HepG2 (cell line): ENCODE results near the gene AMIGO3. TPM values are rescaled to one million over a fixed set of nuclear protein-coding genes. Genes with fewer than 3 reads are reported as not detected.
A peak's percentile ranks its signal among the peaks of the same experiment; 100 is the strongest.

Experiments
- ERF ChIP-seq: IDR thresholded peaks from 2 replicates; pipeline ENCODE4 v1.6.1; 2018; ENCODE audit warnings: missing biosample characterization, missing genetic modification reagents
- FOXP1 ChIP-seq, 2 experiments: fragments of 450-650 bp in 1 of 2; IDR thresholded peaks; 2 replicates each; pipeline ENCODE4 v1.6.1; 2017 to 2018; ENCODE audit warnings: antibody characterized with exemption in 1 of 2
- HDAC1 ChIP-seq: sonication (generic); formaldehyde crosslinking; IDR thresholded peaks from 2 replicates; pipeline ENCODE4 v1.5.1; 2020; ENCODE audit warnings: mild to moderate bottlenecking, missing genetic modification reagents
- HMG20B ChIP-seq: conservative IDR thresholded peaks from 2 replicates; pipeline ENCODE4 v1.6.1; 2016; ENCODE audit warnings: missing genetic modification reagents, missing compliant biosample characterization
- IRF2 ChIP-seq: IDR thresholded peaks from 2 replicates; pipeline ENCODE4 v1.6.1; 2018; ENCODE audit warnings: missing genetic modification reagents, missing compliant biosample characterization
- NCOA2 ChIP-seq: sonication (generic); formaldehyde crosslinking; IDR thresholded peaks from 2 replicates; pipeline ENCODE4 v1.8.0; 2022; ENCODE audit warnings: inconsistent platforms
- SALL1 ChIP-seq: sonication (generic); formaldehyde crosslinking; IDR thresholded peaks from 2 replicates; pipeline ENCODE4 v1.8.0; 2022; ENCODE audit warnings: mild to moderate bottlenecking, missing genetic modification reagents
- SKI ChIP-seq: fragments of 450-650 bp; IDR thresholded peaks from one replicate; pipeline ENCODE4 v1.6.1; 2018; ENCODE audit warnings: mild to moderate bottlenecking; ENCODE audit not compliant: partially characterized antibody
- SOX13 ChIP-seq, 3 experiments: fragments of 450-650 bp in 1 of 3; sonication (generic) in 1 of 3; formaldehyde crosslinking in 1 of 3; IDR thresholded peaks in 2 of 3; conservative IDR thresholded peaks in 1 of 3; 2 replicates each; pipeline versions ENCODE4 v1.5.0 to v1.6.1; 2016 to 2020; ENCODE audit warnings: antibody characterized with exemption in 1 of 3, mild to moderate bottlenecking in 1 of 3, missing compliant biosample characterization in 1 of 3, missing genetic modification reagents in 1 of 3, moderate library complexity in 1 of 3
- TARDBP ChIP-seq: sonication (generic); formaldehyde crosslinking; IDR thresholded peaks from 2 replicates; pipeline ENCODE4 v1.8.0; 2022; ENCODE audit warnings: mild to moderate bottlenecking, missing genetic modification reagents
- TBX2 ChIP-seq: sonication (generic); formaldehyde crosslinking; IDR thresholded peaks from 2 replicates; pipeline ENCODE4 v1.5.0; 2020; ENCODE audit warnings: missing genetic modification reagents, mild to moderate bottlenecking, borderline replicate concordance
- UBTF ChIP-seq: sonication (generic); formaldehyde crosslinking; IDR thresholded peaks from 2 replicates; pipeline ENCODE4 v1.4.0; 2020; ENCODE audit warnings: mild to moderate bottlenecking, missing genetic modification reagents
- ZNF121 ChIP-seq: sonication (generic); formaldehyde crosslinking; IDR thresholded peaks from 2 replicates; pipeline ENCODE4 v1.5.0; 2020; ENCODE audit warnings: mild to moderate bottlenecking, missing genetic modification reagents
- ZNF430 ChIP-seq: sonication (generic); formaldehyde crosslinking; IDR thresholded peaks from 2 replicates; pipeline ENCODE4 v1.9.0; 2021; ENCODE audit warnings: mild to moderate bottlenecking, missing genetic modification reagents
- ZNF558 ChIP-seq: sonication (generic); formaldehyde crosslinking; IDR thresholded peaks from 2 replicates; pipeline ENCODE4 v1.9.0; 2022; ENCODE audit warnings: mild to moderate bottlenecking, missing genetic modification reagents, borderline replicate concordance
- ZNF609 ChIP-seq: sonication (generic); formaldehyde crosslinking; IDR thresholded peaks from 2 replicates; pipeline ENCODE4 v1.4.0; 2020; ENCODE audit warnings: mild to moderate bottlenecking, missing genetic modification reagents, borderline replicate concordance
- ZNF639 ChIP-seq: conservative IDR thresholded peaks from 2 replicates; pipeline ENCODE4 v1.6.1; 2018; ENCODE audit warnings: missing genetic modification reagents
- ZNF878 ChIP-seq: sonication (generic); formaldehyde crosslinking; IDR thresholded peaks from 2 replicates; pipeline ENCODE4 v1.8.1; 2023; ENCODE audit warnings: mild to moderate bottlenecking, missing genetic modification reagents, moderate library complexity
- polyA plus RNA-seq, 8 experiments: library from polyadenylated mRNA; depleted of rRNA in 3 of 8; stranded (reverse) in 7 of 8; unstranded in 1 of 8; fragments of >200 nt; fragmentation: Illumina TruSeq in 4 of 8; extraction: Trizol in 4 of 8; gene quantifications; 2 replicates each; pipeline versions ENCODE4 v1.2.1 to v1.2.3, GENCODE V29; 2011 to 2016; ENCODE audit warnings: low read depth in 4 of 8, missing spikeins in 1 of 8, mixed read lengths in 1 of 8; ENCODE audit not compliant: insufficient read depth in 1 of 8
- total RNA-seq, 5 experiments: library from RNA; depleted of rRNA; stranded (reverse); fragments of >200 nt; fragmentation: Illumina TruSeq; extraction: Trizol; gene quantifications; 2 replicates each; pipeline ENCODE4 v1.2.3, GENCODE V29; 2016; ENCODE audit warnings: low read depth in 1 of 5
- TF ChIP-seq, protein P1 (sequence below): sonication (generic); formaldehyde crosslinking; IDR thresholded peaks from 2 replicates; pipeline ENCODE4 v1.8.0; 2023; ENCODE audit warnings: mild to moderate bottlenecking, missing genetic modification reagents
- TF ChIP-seq, protein P2 (sequence below): sonication (generic); formaldehyde crosslinking; IDR thresholded peaks from 2 replicates; pipeline ENCODE4 v1.4.0; 2020; ENCODE audit warnings: missing genetic modification reagents; ENCODE audit errors: not compliant biosample characterization

The AMIGO3 gene
- total and polyA plus RNA-seq, 2 of the 13 experiments (the other 11 are each of a cell fraction or from before 2014, with no cell fraction given): 0.35 TPM; not detected in 1

DNA sequence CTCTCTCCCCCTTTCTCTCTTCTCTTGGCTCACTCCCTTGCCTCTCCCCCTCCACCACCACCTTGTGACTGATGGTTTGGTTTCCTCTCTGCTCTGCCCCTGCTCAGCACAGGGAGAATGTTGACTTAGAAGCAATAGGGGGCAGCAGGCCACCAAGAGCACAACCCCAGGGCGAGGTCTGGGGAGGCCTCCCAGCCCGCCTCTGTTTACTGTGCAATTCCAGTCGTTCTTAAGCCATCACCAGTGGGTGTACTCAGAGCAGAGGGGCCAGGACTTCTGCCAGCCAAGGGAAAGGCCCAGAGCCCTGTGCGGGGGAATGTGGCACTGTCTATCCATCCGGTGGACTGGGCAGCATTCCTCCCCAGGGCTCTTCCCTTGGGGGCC, 51.1 kb downstream of the AMIGO3 start (continued):
- TF ChIP-seq UBTF (CRISPR knock-in tag) (peak; percentile 72), ZNF878 (CRISPR knock-in tag) (peak; percentile 39; the same call in 1 of the 2 replicates), ZNF609 (CRISPR knock-in tag) (peak; percentile 87; the same call in 1 of the 2 replicates), NCOA2 (CRISPR knock-in tag) (peak; percentile 79), TBX2 (peak; percentile 76), TARDBP (CRISPR knock-in tag) (peak; percentile 79), SALL1 (CRISPR knock-in tag) (peak; percentile 91), HDAC1 (CRISPR knock-in tag) (peak; percentile 86), SKI (peak; percentile 44), ZNF639 (CRISPR knock-in tag) (no peak), SOX13 (IDR thresholded peaks at IDR 0.05) (no peak), SOX13 (CRISPR knock-in tag; conservative IDR thresholded peaks at IDR 0.05 in 1 of 2, IDR thresholded peaks at IDR 0.05 in 1 of 2) (peak in 1 of 2 experiments; percentile 75; a peak in 2 of 4 replicates), ZNF121 (CRISPR knock-in tag) (peak; percentile 35; the same call in 1 of the 2 replicates), ERF (peak; percentile 86), ZNF430 (CRISPR knock-in tag) (peak; percentile 70; the same call in 1 of the 2 replicates), ZNF558 (no peak), FOXP1 (IDR thresholded peaks at IDR 0.05) (no peak), FOXP1 (CRISPR knock-in tag; IDR thresholded peaks at IDR 0.05) (peak; percentile 88), IRF2 (peak; percentile 77), HMG20B (CRISPR knock-in tag) (peak; percentile 52; the same call in 1 of the 2 replicates)
- TF ChIP-seq, protein P1, sequence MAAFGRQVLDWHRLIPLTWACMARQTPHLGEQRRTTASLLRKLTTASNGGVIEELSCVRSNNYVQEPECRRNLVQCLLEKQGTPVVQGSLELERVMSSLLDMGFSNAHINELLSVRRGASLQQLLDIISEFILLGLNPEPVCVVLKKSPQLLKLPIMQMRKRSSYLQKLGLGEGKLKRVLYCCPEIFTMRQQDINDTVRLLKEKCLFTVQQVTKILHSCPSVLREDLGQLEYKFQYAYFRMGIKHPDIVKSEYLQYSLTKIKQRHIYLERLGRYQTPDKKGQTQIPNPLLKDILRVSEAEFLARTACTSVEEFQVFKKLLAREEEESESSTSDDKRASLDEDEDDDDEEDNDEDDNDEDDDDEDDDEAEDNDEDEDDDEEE (CRISPR knock-in tag): no peak
- TF ChIP-seq, protein P2, sequence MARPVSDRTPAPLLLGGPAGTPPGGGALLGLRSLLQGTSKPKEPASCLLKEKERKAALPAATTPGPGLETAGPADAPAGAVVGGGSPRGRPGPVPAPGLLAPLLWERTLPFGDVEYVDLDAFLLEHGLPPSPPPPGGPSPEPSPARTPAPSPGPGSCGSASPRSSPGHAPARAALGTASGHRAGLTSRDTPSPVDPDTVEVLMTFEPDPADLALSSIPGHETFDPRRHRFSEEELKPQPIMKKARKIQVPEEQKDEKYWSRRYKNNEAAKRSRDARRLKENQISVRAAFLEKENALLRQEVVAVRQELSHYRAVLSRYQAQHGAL (CRISPR knock-in tag): no peak
